DOHH2 (cell line): ENCODE results near the gene SLC25A28.

Experiments
- EZH2phosphoT487 ChIP-seq: fragments of 200-600 bp; sonication (generic); IDR thresholded peaks from 2 replicates; pipeline ENCODE4 v1.6.1; 2017; ENCODE audit warnings: borderline replicate concordance, mild to moderate bottlenecking, antibody characterized with exemption, low read length, moderate library complexity, mixed read lengths
- TF ChIP-seq, protein P1 (sequence below): fragments of 200-600 bp; sonication (generic); IDR thresholded peaks from one replicate; pipeline ENCODE4 v1.5.1; 2014; ENCODE audit warnings: antibody characterized with exemption, mild to moderate bottlenecking, low read depth, low read length; ENCODE audit not compliant: poor library complexity, severe bottlenecking

DNA sequence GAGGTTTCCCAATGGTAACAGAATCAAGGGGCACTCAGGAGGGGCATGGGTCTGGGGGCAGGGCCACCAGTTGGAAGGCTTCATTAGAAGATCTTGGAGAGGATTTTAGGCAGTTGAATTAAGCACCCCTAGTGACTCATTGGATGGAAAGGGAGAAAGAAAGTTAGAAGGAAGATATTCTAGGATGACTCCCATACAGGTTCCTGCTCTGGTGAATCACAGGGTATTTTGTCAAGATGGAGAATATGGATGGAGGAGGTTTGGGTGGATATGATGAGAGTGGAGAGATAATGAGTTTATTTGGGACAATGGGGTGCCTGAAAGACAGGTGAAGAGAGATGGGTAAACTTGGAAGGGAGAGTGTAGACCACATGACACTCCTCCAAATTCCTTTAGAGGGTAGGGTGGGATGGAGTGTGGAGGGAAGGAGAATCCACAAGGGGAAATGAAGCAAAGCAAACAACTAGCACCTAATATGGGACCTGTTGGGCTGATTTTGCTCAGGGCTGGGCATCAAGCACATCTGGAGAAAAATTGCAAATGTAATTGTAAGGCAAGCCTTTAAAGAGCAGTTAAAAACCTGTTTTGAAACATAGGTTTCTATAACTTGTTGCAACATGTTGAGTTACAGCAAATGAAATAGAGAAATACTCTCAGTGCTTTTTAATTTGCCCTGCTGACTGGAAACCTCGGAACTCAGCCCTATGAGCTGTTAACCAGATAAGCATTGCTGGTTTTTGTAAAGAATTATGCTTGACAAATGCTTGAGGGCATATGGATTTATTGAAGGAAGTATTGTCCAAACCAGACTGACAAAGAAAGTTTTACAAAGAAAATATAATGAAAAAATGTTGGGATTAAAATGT is 36.2 kb upstream of the SLC25A28 start:
- TF ChIP-seq, protein P1, sequence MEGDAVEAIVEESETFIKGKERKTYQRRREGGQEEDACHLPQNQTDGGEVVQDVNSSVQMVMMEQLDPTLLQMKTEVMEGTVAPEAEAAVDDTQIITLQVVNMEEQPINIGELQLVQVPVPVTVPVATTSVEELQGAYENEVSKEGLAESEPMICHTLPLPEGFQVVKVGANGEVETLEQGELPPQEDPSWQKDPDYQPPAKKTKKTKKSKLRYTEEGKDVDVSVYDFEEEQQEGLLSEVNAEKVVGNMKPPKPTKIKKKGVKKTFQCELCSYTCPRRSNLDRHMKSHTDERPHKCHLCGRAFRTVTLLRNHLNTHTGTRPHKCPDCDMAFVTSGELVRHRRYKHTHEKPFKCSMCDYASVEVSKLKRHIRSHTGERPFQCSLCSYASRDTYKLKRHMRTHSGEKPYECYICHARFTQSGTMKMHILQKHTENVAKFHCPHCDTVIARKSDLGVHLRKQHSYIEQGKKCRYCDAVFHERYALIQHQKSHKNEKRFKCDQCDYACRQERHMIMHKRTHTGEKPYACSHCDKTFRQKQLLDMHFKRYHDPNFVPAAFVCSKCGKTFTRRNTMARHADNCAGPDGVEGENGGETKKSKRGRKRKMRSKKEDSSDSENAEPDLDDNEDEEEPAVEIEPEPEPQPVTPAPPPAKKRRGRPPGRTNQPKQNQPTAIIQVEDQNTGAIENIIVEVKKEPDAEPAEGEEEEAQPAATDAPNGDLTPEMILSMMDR: no peak
- TF ChIP-seq EZH2phosphoT487: no peak
